Activated B cell treated with CpG ODN at 0.5 μM for 24 hours (primary cell): Measurements from ENCODE around the gene TRAPPC10. TPM values are rescaled to one million over a fixed set of nuclear protein-coding genes. Genes with fewer than 3 reads are reported as not detected.
"Not testable (repeated sequence)": the region's sequence is repeated elsewhere in the genome, so short reads cannot be mapped to it uniquely, and the experiment has no call there.

Experiments
- ATAC-seq: fragments of 200-7000 bp; cut with Tn5 transposase; one replicate; pipeline ENCODE4 v1.10.0; 2021; ENCODE audit warnings: low read depth, mild to moderate bottlenecking, moderate library complexity
- CTCF ChIA-PET: fragments of 350-600 bp; sonication (Branson Sonifier 250); formaldehyde crosslinking; loops from one replicate; lab custom pipeline; 2021; ENCODE audit warnings: antibody characterized with exemption; lab: Charles Lee
- POLR2A ChIA-PET: fragments of 350-600 bp; sonication (Branson Sonifier 250); formaldehyde crosslinking; loops from one replicate; lab custom pipeline; 2021; ENCODE audit warnings: antibody characterized with exemption; lab: Charles Lee
- DNase-seq: peaks from one replicate; pipeline ENCODE4 v3.0.0; 2022
- H3K27ac Mint-ChIP-seq: one replicate; pipeline ENCODE4 v1.8.0; 2020; ENCODE audit warnings: mixed read lengths
- H3K27me3 Mint-ChIP-seq: one replicate; pipeline ENCODE4 v1.8.0; 2021; ENCODE audit warnings: mixed read lengths
- H3K36me3 Mint-ChIP-seq: one replicate; pipeline ENCODE4 v1.8.0; 2021; ENCODE audit warnings: low read depth, mixed read lengths
- H3K4me1 Mint-ChIP-seq: one replicate; pipeline ENCODE4 v1.8.0; 2021; ENCODE audit warnings: mixed read lengths
- H3K4me3 Mint-ChIP-seq: one replicate; pipeline ENCODE4 v1.8.0; 2020; ENCODE audit warnings: mild to moderate bottlenecking, mixed read lengths
- H3K9me3 Mint-ChIP-seq: one replicate; pipeline ENCODE4 v1.8.0; 2020; ENCODE audit warnings: mixed read lengths
- intact Hi-C: fragments of 100-400 bp; cut with micrococcal nuclease; formaldehyde crosslinking; loops from one replicate; pipeline ENCODE4 v1.15.1; 2024
- total RNA-seq: library from RNA; stranded (reverse); gene quantifications from 2 replicates; pipeline ENCODE4 v1.2.3, GENCODE V29; 2022

Gene TRAPPC10
- total RNA-seq, 1 donor from 2014 or later, result 96.0 TPM

DNA sequence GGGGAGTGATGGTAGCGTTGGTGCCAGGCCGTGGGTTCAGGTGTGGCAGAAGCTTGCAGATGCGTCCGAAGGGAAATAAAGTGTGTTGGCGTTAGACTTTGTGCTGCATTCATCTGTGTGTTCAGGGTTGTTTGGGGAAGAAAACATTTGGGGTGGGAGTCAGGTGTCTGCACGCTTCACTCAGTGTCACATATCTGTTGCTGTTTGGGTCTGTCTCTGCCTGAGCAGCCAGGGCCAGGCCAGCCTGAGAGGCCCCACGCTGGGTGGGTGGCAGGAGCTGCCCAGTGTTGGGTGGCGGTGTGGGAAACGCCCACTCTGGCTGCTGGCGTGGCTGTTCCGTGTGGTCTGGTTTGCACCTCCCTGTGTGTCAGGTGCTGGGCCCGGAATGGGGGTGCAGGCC lies 133.5 kb downstream of the TRAPPC10 start:
- CTCF ChIA-PET, H3K27ac Mint-ChIP-seq, DNase-seq, H3K4me1 Mint-ChIP-seq, H3K9me3 Mint-ChIP-seq, POLR2A ChIA-PET, intact Hi-C loops, H3K4me3 Mint-ChIP-seq, H3K27me3 Mint-ChIP-seq, H3K36me3 Mint-ChIP-seq: not testable (repeated sequence)
- ATAC-seq, result peak; percentile 48

DNA sequence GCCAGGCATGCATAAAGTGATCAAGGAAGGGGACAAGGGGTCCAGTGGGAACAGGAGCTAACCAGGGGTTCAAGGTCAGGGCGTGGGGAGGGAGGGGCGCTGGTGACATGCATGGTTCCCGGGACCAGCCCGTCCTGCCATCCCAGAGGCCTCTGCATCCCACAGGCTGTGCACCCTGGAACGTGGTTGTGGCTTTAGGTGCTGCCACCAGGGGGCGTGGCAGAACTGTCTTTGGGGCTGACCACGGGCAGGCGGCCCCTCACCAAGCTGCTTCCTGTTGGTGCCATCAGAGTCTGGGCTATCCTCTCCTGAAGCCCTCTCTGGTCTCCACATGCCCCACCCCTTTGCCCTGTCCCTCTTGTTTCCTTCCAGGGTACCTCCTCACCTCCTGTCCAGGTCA lies 135.0 kb downstream of the TRAPPC10 start:
- H3K27ac Mint-ChIP-seq, H3K4me1 Mint-ChIP-seq, H3K9me3 Mint-ChIP-seq, H3K36me3 Mint-ChIP-seq, ATAC-seq, DNase-seq, CTCF ChIA-PET, intact Hi-C loops, POLR2A ChIA-PET, H3K4me3 Mint-ChIP-seq, H3K27me3 Mint-ChIP-seq: not testable (repeated sequence)

DNA sequence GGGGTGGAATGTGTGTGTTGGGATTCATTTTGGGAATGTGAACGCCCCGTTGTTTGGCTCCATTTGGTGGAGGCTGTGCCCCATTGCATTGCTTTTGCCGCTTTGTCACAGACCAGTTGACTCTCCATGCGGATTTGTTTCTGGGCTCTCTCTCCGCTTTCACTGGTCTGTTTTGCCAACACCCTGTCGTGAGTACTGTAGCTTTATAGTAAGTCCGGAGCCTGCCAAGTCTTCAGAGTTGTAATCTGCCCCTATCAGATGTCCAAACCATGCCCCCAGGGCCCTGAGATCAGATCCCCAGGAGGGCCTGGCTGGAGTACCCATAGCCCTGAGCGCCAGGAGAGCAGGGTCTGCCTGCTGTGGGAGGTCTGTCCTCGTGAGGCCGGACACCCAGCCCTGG lies 138.1 kb downstream of the TRAPPC10 start:
- H3K36me3 Mint-ChIP-seq, DNase-seq, intact Hi-C loops, H3K9me3 Mint-ChIP-seq, H3K4me3 Mint-ChIP-seq, H3K4me1 Mint-ChIP-seq, H3K27ac Mint-ChIP-seq, CTCF ChIA-PET, H3K27me3 Mint-ChIP-seq, ATAC-seq, POLR2A ChIA-PET: not testable (repeated sequence)

DNA sequence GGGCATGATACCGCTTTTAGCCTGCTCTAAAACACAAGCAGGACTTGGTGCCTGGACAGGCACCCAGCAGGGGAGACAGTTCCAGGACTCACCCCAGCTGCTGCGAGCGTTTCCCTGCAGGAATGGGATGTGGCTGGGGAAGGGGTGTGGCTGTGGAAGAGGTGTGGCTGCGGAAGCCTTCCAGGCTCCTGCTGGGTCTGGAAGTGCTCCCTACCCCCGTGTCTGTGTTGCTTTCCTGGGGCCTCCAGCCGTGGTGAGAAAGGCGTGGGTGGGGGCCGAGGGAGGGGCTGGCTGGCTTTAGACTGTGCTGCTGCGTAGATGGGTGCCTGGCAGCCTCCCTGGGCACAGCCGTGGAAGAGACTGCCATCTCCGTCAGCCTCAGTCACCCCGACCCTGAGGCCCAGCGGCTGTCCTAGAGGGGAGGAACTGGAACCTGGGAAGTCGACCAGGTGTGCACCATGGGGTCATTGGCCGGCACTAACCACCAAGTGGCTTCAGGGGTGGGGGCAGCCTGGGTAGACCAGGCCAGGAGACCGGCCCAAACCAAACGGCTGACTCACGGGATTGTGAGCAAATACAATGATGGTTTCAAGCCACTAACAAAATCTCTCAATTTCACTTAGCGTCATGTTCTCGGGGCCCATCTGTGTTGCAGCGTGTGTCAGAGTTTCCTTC lies 141.2 kb downstream of the TRAPPC10 start:
- DNase-seq, intact Hi-C loops, H3K4me1 Mint-ChIP-seq, POLR2A ChIA-PET, H3K27ac Mint-ChIP-seq, H3K27me3 Mint-ChIP-seq, H3K4me3 Mint-ChIP-seq, H3K9me3 Mint-ChIP-seq, CTCF ChIA-PET, H3K36me3 Mint-ChIP-seq: not testable (repeated sequence)
- ATAC-seq, result peak; percentile 1

DNA sequence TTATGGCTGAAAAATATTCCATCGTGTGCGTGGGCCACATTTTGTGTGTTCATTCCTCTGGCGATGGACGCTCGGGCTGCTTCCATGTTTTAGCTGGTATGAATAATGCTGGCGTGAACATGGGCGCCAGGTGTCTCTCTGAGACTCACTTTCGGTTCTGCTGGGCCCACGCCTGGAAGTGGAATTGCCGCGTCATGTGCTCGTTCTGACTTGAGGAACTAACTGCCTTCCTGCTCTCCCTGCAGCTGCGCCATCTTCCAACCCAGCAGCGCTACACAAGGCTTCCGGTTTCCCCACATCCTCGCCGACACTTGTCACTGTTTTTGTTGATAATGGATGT lies 141.8 kb downstream of the TRAPPC10 start:
- H3K27me3 Mint-ChIP-seq, H3K4me1 Mint-ChIP-seq, intact Hi-C loops, POLR2A ChIA-PET, H3K4me3 Mint-ChIP-seq, H3K27ac Mint-ChIP-seq, H3K9me3 Mint-ChIP-seq, CTCF ChIA-PET, H3K36me3 Mint-ChIP-seq: not testable (repeated sequence)
- ATAC-seq, result peak; percentile 22
- DNase-seq, result peak; percentile 20

DNA sequence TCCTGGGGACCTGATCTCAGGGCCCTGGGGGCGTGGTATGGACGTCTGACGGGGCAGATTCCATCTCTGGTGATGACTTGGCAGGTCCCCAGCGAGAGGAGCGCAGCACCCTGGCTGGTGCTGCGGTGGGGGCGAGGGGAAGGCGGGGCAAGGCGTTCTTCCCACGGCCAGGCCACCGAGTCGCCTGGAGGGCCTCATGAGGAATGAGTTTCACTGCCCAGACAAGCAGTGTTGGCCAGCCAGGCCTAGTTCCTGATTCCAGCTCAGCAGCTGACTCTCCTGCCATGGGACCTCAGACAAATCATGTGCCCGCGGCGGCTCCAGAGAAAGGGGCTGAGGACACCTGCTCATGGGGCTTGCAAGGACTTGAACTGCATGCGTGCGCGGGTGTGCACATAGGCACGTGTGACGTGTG lies 142.7 kb downstream of the TRAPPC10 start:
- H3K27ac Mint-ChIP-seq, H3K27me3 Mint-ChIP-seq, POLR2A ChIA-PET, H3K36me3 Mint-ChIP-seq, DNase-seq, intact Hi-C loops, CTCF ChIA-PET, H3K9me3 Mint-ChIP-seq, H3K4me1 Mint-ChIP-seq, H3K4me3 Mint-ChIP-seq: not testable (repeated sequence)
- peak; percentile 18 for ATAC-seq

DNA sequence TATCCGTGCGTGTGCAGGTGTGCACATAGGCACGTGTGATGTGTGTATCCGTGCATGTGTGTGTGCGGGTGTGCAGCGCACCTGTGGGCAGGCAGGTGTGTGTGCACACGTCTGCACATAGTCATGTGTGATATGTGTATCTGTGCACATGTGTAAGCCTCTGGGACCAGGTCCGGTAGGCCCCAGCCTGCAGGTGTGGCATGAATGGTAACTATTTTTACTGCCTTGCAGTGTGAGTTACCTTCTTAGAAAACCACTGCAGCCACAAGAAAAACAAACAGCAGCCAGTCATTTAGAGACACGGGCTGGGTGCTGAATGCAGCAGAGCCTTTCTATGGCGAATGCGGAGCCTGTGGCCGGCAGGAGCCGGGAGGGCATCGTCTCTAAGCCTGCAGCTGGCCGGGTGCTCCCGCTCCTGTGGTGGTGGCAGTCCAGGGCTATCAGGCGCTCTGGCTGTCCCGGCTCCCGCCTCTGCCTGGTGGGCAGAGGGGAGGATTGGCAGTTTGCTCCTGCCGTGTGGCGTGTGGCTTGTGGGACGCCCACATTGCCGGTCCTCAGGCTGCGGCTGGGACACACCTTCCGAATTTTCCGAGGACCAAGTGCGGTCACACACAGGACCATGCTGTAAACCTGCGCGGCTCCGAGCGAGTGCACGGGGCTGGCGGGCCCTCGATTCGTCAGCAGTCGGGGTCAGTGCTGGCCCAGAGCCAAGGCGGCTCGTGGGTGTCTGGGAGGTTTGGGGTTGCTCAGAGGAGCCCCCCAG lies 143.3 kb downstream of the TRAPPC10 start:
- CTCF ChIA-PET, H3K27me3 Mint-ChIP-seq, POLR2A ChIA-PET, H3K27ac Mint-ChIP-seq, H3K4me1 Mint-ChIP-seq, H3K9me3 Mint-ChIP-seq, intact Hi-C loops, H3K4me3 Mint-ChIP-seq, H3K36me3 Mint-ChIP-seq: not testable (repeated sequence)
- DNase-seq, result peak; percentile 13
- ATAC-seq, result peak; percentile 30

DNA sequence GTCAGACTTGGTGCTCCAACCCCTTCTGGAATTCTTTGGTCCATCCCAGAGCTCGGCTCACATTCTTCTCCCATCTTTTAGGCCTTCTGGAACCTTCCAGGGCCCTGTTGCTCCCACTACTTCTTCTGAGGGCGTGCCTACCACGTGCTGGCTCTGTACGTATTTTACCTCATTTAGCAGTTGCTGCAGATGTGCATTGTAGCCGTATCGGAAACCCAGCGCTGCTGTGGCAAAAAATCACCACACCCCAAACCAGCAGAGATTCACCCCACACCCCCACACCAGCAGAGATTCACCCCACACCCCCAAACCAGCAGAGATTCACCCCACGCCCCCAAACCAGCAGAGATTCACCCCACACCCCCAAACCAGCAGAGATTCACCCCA lies 143.9 kb downstream of the TRAPPC10 start:
- CTCF ChIA-PET, intact Hi-C loops, H3K4me1 Mint-ChIP-seq, ATAC-seq, DNase-seq, H3K9me3 Mint-ChIP-seq, H3K4me3 Mint-ChIP-seq, POLR2A ChIA-PET, H3K36me3 Mint-ChIP-seq, H3K27ac Mint-ChIP-seq, H3K27me3 Mint-ChIP-seq: not testable (repeated sequence)

Other genes with a start within 250 kb of the TRAPPC10 start
- gene CSTB, start 236.0 kb upstream of the TRAPPC10 start, total RNA-seq, result 16.0 and 17.1 TPM in 2 replicates
- 36.8 and 37.0 TPM in 2 replicates for gene RRP1, start 222.7 kb upstream of the TRAPPC10 start, total RNA-seq
- gene AGPAT3, start 147.1 kb upstream of the TRAPPC10 start, total RNA-seq, result 48.9 and 57.7 TPM in 2 replicates
- gene PWP2, start 95.1 kb downstream of the TRAPPC10 start, total RNA-seq, result 8.7 and 11.8 TPM in 2 replicates
- gene GATD3, start 121.4 kb downstream of the TRAPPC10 start, total RNA-seq, result 16.7 and 18.9 TPM in 2 replicates
- 36.4 and 40.9 TPM in 2 replicates for gene ICOSLG, start 228.6 kb downstream of the TRAPPC10 start, total RNA-seq
- gene DNMT3L, start 249.6 kb downstream of the TRAPPC10 start, total RNA-seq, result not detected in 2 replicates